ENCODE measurements around the gene KHK.

- TF ChIP-seq, protein P1, sequence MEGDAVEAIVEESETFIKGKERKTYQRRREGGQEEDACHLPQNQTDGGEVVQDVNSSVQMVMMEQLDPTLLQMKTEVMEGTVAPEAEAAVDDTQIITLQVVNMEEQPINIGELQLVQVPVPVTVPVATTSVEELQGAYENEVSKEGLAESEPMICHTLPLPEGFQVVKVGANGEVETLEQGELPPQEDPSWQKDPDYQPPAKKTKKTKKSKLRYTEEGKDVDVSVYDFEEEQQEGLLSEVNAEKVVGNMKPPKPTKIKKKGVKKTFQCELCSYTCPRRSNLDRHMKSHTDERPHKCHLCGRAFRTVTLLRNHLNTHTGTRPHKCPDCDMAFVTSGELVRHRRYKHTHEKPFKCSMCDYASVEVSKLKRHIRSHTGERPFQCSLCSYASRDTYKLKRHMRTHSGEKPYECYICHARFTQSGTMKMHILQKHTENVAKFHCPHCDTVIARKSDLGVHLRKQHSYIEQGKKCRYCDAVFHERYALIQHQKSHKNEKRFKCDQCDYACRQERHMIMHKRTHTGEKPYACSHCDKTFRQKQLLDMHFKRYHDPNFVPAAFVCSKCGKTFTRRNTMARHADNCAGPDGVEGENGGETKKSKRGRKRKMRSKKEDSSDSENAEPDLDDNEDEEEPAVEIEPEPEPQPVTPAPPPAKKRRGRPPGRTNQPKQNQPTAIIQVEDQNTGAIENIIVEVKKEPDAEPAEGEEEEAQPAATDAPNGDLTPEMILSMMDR (conservative IDR thresholded peaks at IDR 0.05): no peak
- TF ChIP-seq ZFX (IDR thresholded peaks at IDR 0.05): no peak
These were observed 38.5 kb downstream of the KHK start for GRCh38 chr2:27125104-27125503.

Measured in C4-2B (cell line).